Coronary artery (tissue), 2 donors: ENCODE data around the gene KCTD10.
A peak's percentile ranks its signal among the peaks of the same experiment; 100 is the strongest.

ENCODE experiments used
- DNase-seq: peaks from one replicate; pipeline ENCODE4 v3.0.0-alpha.2; 2017; ENCODE audit warnings: low spot score
- H3K27ac ChIP-seq, 2 donors: fragments of 200-600 bp; sonication (generic); one replicate each; pipeline ENCODE4 v1.5.1; 2016 to 2019
- H3K4me3 ChIP-seq: fragments of 200-600 bp; sonication (generic); 2 replicates; pipeline ENCODE4 v1.5.1; 2016; ENCODE audit warnings: mild to moderate bottlenecking, moderate library complexity
- CTCF ChIP-seq: fragments of 200-600 bp; sonication (generic); IDR thresholded peaks from one replicate; pipeline ENCODE4 v1.5.1; 2019; ENCODE audit warnings: antibody characterized with exemption

Gene KCTD10

DNA sequence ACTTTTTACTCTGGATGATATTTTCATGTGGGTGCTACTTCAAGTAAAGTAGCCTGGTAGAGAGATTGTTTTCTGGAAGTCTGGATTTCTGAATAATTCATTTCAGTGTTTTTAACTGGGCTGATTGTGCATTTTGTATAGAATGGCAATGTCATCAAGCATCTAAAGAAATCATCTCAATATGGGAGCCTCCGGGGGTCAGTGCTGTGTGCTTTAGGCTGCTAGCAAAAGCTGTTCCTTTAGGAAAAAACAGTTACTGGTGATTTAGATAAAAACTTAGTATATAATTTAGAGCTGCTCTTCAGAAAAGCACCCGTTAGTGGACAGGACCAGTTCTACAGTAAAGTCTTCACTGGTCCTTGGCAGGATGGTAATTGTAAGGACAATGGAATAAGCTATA, 5.4 kb upstream of the KCTD10 start:
- H3K4me3 ChIP-seq: no peak overlapping the region
- no peak for TF ChIP-seq CTCF
- no peak overlapping the region for H3K27ac ChIP-seq
- no peak for DNase-seq

DNA sequence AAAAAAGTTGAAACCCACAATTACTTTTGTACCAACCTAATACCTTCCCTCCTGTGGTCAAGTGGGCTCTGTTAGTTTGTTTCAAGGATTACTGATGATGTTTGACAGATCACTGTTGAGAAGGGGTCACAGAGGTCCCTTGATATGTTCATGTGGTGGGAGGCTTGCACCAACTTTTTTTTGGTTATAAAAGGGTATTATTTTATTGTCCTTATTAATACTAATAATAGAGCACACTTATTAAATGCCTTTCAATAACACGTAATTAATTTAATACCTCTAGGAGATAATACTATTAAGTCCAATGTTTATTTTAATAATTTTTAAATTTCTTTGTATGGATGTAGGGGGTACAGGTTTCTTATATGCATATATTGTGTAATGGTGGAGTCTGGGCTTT, 4.8 kb upstream of the KCTD10 start:
- DNase-seq: no peak
- Histone ChIP-seq H3K27ac (no peak overlapping the region), H3K4me3 (no peak overlapping the region)
- no peak for TF ChIP-seq CTCF

DNA sequence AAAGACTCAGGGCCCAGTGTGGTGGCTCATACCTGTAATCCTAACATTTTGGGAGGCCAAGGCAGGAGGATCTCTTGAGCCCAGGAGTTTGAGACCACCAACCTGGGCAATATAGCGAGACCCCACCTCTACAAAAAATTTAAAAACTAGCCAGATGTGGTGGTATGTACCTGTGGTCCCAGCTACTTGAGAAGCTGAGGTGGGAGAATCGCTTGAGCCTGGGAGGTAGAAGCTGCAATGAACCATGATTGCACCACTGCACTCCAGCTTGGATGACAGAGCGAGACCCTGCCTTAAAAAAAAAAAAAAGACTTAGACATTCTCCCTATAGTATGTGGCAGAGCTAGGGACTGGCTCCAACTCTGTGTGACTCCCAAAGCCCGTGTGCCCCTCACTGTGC, 3.3 kb upstream of the KCTD10 start:
- DNase-seq: no peak

GRCh38 chr12:109479761-109480160, 2.7 kb upstream of the KCTD10 start:
- no peak for TF ChIP-seq CTCF
- no peak for DNase-seq
- no peak overlapping the region for H3K27ac ChIP-seq
- no peak overlapping the region for H3K4me3 ChIP-seq

More for the DNA sequence above, 3.3 kb upstream of the KCTD10 start:
- no peak for TF ChIP-seq CTCF
- H3K4me3 ChIP-seq: no peak overlapping the region
- H3K27ac ChIP-seq: no peak overlapping the region

GRCh38 chr12:109477963-109478315, 839 bp upstream of the KCTD10 start:
- DNase-seq: no peak
- Histone ChIP-seq H3K27ac (peak overlapping the region; percentile 94 to 95), H3K4me3 (peak overlapping the region; percentile 93)
- no peak for TF ChIP-seq CTCF

DNA sequence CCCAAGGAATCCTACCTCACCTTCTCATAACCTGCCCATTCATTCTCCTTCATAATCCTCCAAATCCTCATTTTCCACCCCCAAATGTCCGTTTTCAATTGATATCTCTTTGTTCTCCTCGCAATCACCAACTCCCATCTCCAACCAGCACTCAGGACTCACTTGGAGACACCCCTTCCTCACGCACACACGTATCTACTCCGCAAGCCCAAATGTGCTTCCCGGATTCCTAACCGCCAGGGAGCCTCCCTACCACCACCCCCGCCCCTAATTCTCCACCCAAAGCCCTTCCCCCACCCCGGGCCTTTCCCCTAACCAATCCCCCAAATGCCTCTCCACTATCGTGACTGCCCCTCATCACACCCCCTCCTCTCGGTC, 304 bp downstream of the KCTD10 start:
- no peak for TF ChIP-seq CTCF
- DNase-seq: no peak
- H3K27ac ChIP-seq: peak overlapping the region; percentile 94 to 95

GRCh38 chr12:109475993-109476806, 900 bp downstream of the KCTD10 start:
- peak overlapping the region; percentile 94 to 95 for H3K27ac ChIP-seq
- no peak for TF ChIP-seq CTCF
- H3K4me3 ChIP-seq: peak overlapping the region; percentile 93
- DNase-seq: no peak

More for the DNA sequence above, 304 bp downstream of the KCTD10 start:
- peak overlapping the region; percentile 93 for H3K4me3 ChIP-seq
